H1 (cell line): ENCODE measurements around the gene CAT. TPM values are rescaled to one million over a fixed set of nuclear protein-coding genes. Genes with fewer than 3 reads are reported as not detected.

Source experiments
- CTCF ChIA-PET: fragments of 300-600 bp; sonication (Branson Sonifier 250); formaldehyde crosslinking; loops from one replicate; lab custom pipeline; 2021; ENCODE audit not compliant: partially characterized antibody; lab: Charles Lee
- POLR2A ChIA-PET: fragments of 300-600 bp; sonication (Branson Sonifier 250); formaldehyde crosslinking; loops from one replicate; lab custom pipeline; 2021; ENCODE audit warnings: inconsistent platforms; ENCODE audit not compliant: partially characterized antibody; lab: Charles Lee
- DNase-seq, 2 experiments: peaks; one replicate each; pipeline versions ENCODE4 v3.0.0 to v3.0.0-alpha.2; 2010 to 2022; ENCODE audit warnings: low spot score in 2 of 2, low read depth in 1 of 2, mixed read lengths in 1 of 2
- FAIRE-seq: peaks from 2 replicates; lab custom pipeline; 2011; peaks lifted over from hg19 to GRCh38; lab: Jason Lieb, UNC
- H2AFZ ChIP-seq: 2 replicates; pipeline ENCODE4 v1.8.1; 2012; ENCODE audit warnings: low read length, inconsistent platforms
- H2AK5ac ChIP-seq: 2 replicates; pipeline ENCODE4 v1.6.1; 2013; ENCODE audit warnings: low read depth, low read length
- H2BK120ac ChIP-seq: replicated peaks from 2 replicates; pipeline ENCODE3; 2013; ENCODE audit warnings: low read depth, low read length, inconsistent platforms
- H2BK12ac ChIP-seq: 2 replicates; pipeline ENCODE4 v1.6.1; 2013; ENCODE audit warnings: low read depth, low read length
- H2BK15ac ChIP-seq: 2 replicates; pipeline ENCODE4 v1.6.1; 2013; ENCODE audit warnings: low read length
- H2BK20ac ChIP-seq: 2 replicates; pipeline ENCODE4 v1.6.1; 2013; ENCODE audit warnings: low read length
- H2BK5ac ChIP-seq: 2 replicates; pipeline ENCODE4 v1.6.1; 2013; ENCODE audit warnings: low read depth, low read length
- H3K14ac ChIP-seq: 2 replicates; pipeline ENCODE4 v1.6.1; 2013; ENCODE audit warnings: inconsistent platforms; ENCODE audit not compliant: insufficient read length
- H3K18ac ChIP-seq: 2 replicates; pipeline ENCODE4 v1.6.1; 2013; ENCODE audit warnings: low read length; ENCODE audit errors: extremely low read depth
- H3K23ac ChIP-seq: 2 replicates; pipeline ENCODE4 v1.6.1; 2013; ENCODE audit warnings: inconsistent platforms; ENCODE audit not compliant: insufficient read length
- H3K23me2 ChIP-seq: 2 replicates; pipeline ENCODE4 v1.6.1; 2013; ENCODE audit warnings: low read depth, low read length
- H3K27ac ChIP-seq: 2 replicates; pipeline ENCODE4 v1.6.1; 2011; ENCODE audit warnings: low read depth, low read length, inconsistent platforms
- H3K27me3 ChIP-seq, 4 experiments: replicated peaks in 1 of 4; 1 replicate in 1 of 4; 2 replicates in 3 of 4; pipeline versions ENCODE4 v1.6.1 to v1.8.1; 2011 to 2013; ENCODE audit warnings: low read length in 3 of 4, mild to moderate bottlenecking in 3 of 4, inconsistent platforms in 2 of 4, mixed read lengths in 2 of 4, moderate library complexity in 1 of 4; ENCODE audit not compliant: control insufficient read depth in 3 of 4, insufficient read depth in 3 of 4; ENCODE audit errors: extremely low read depth in 1 of 4
- H3K36me3 ChIP-seq, 4 experiments: 2 replicates each; pipeline versions ENCODE4 v1.6.1 to v1.8.1; 2011 to 2013; ENCODE audit warnings: mild to moderate bottlenecking in 4 of 4, low read length in 3 of 4, moderate library complexity in 2 of 4, control low read depth in 1 of 4, inconsistent platforms in 1 of 4; ENCODE audit not compliant: insufficient read depth in 4 of 4, control insufficient read depth in 2 of 4
- H3K4ac ChIP-seq: replicated peaks from 2 replicates; pipeline ENCODE3; 2013; ENCODE audit warnings: low read length, low read depth, mixed read lengths, inconsistent platforms; ENCODE audit not compliant: insufficient read length
- H3K4me1 ChIP-seq, 4 experiments: replicated peaks in 1 of 4; 1 replicate in 1 of 4; 2 replicates in 3 of 4; pipeline versions ENCODE4 v1.6.1 to v1.8.1; 2011 to 2013; ENCODE audit warnings: low read length in 3 of 4, inconsistent platforms in 2 of 4, mixed read lengths in 1 of 4; ENCODE audit not compliant: insufficient read depth in 4 of 4, control insufficient read depth in 3 of 4
- H3K4me2 ChIP-seq, 2 experiments: 2 replicates each; pipeline versions ENCODE4 v1.6.1 to v1.8.1; 2011 to 2013; ENCODE audit warnings: low read depth in 2 of 2, low read length in 2 of 2, control low read depth in 1 of 2, inconsistent platforms in 1 of 2, mild to moderate bottlenecking in 1 of 2; ENCODE audit not compliant: insufficient read depth in 1 of 2
- H3K4me3 ChIP-seq, 4 experiments: fragments of 200-600, 300-600 bp in 1 of 4; sonication (generic), shearing (Covaris generic), sonication (Bioruptor Twin) in 1 of 4; 2 replicates each; pipeline versions ENCODE4 v1.5.1 to v1.8.1; 2011 to 2016; ENCODE audit warnings: low read length in 4 of 4, low read depth in 3 of 4, control low read depth in 2 of 4, inconsistent platforms in 2 of 4, mild to moderate bottlenecking in 2 of 4, mixed read lengths in 1 of 4, moderate library complexity in 1 of 4; ENCODE audit not compliant: insufficient read depth in 2 of 4; ENCODE audit errors: extremely low read depth in 1 of 4
- H3K56ac ChIP-seq: replicated peaks from 2 replicates; pipeline ENCODE3; 2013; ENCODE audit warnings: low read depth, mild to moderate bottlenecking, mixed read lengths, low read length, inconsistent platforms; ENCODE audit not compliant: insufficient read length
- H3K79me1 ChIP-seq: 2 replicates; pipeline ENCODE4 v1.6.1; 2013; ENCODE audit warnings: low read depth, low read length, control low read depth
- H3K79me2 ChIP-seq, 2 experiments: 2 replicates each; pipeline versions ENCODE4 v1.6.1 to v1.8.1; 2012 to 2013; ENCODE audit warnings: low read length in 2 of 2, mild to moderate bottlenecking in 2 of 2, inconsistent platforms in 1 of 2; ENCODE audit not compliant: insufficient read depth in 2 of 2, control insufficient read depth in 1 of 2
- H3K9ac ChIP-seq, 4 experiments: replicated peaks in 1 of 4; 1 replicate in 1 of 4; 2 replicates in 3 of 4; pipeline versions ENCODE4 v1.6.1 to v1.8.1; 2011 to 2013; ENCODE audit warnings: low read depth in 3 of 4, low read length in 3 of 4, control low read depth in 2 of 4, mild to moderate bottlenecking in 2 of 4, moderate library complexity in 2 of 4, inconsistent platforms in 1 of 4; ENCODE audit errors: extremely low read depth in 1 of 4
- H3K9me3 ChIP-seq, 2 experiments: 2 replicates each; pipeline versions ENCODE4 v1.6.1 to v1.8.1; 2012 to 2013; ENCODE audit warnings: mild to moderate bottlenecking in 2 of 2, moderate library complexity in 2 of 2, control low read depth in 1 of 2, inconsistent platforms in 1 of 2, low read depth in 1 of 2, low read length in 1 of 2, mixed read lengths in 1 of 2; ENCODE audit not compliant: insufficient read depth in 2 of 2
- H4K20me1 ChIP-seq, 2 experiments: replicated peaks in 1 of 2; 2 replicates each; pipeline versions ENCODE3 to v1.8.1; 2011 to 2013; ENCODE audit warnings: inconsistent platforms in 2 of 2, low read length in 2 of 2, mild to moderate bottlenecking in 1 of 2; ENCODE audit not compliant: insufficient read depth in 2 of 2, control insufficient read depth in 1 of 2
- H4K5ac ChIP-seq: 2 replicates; pipeline ENCODE4 v1.6.1; 2013; ENCODE audit warnings: low read length, low read depth, mixed read lengths, inconsistent platforms; ENCODE audit not compliant: insufficient read length
- H4K8ac ChIP-seq: 2 replicates; pipeline ENCODE4 v1.8.0; 2013; ENCODE audit warnings: mild to moderate bottlenecking, moderate library complexity, low read length, inconsistent platforms; ENCODE audit not compliant: insufficient read depth; ENCODE audit errors: extremely low read depth
- H4K91ac ChIP-seq: replicated peaks from 2 replicates; pipeline ENCODE3; 2013; ENCODE audit warnings: low read length, mixed read lengths, inconsistent platforms; ENCODE audit not compliant: insufficient read length
- CBX8 ChIP-seq: fragments of 300-800, 300-1000 bp; sonication (generic); IDR thresholded peaks from 2 replicates; pipeline ENCODE4 v1.7.1; 2016; ENCODE audit warnings: low read depth, low read length, borderline replicate concordance
- CEBPB ChIP-seq: IDR thresholded peaks from 2 replicates; pipeline ENCODE4 v1.6.1; 2012; ENCODE audit warnings: low read depth, low read length
- CTCF ChIP-seq, 3 experiments: IDR thresholded peaks; 1 replicate in 2 of 3; 2 replicates in 1 of 3; pipeline versions ENCODE4 v1.5.1 to v1.6.1; 2011; ENCODE audit warnings: low read length in 3 of 3, mild to moderate bottlenecking in 3 of 3, inconsistent platforms in 2 of 3, low read depth in 1 of 3, moderate library complexity in 1 of 3; ENCODE audit not compliant: insufficient read depth in 1 of 3; ENCODE audit errors: control extremely low read depth in 1 of 3
- GTF2F1 ChIP-seq: IDR thresholded peaks from 2 replicates; pipeline ENCODE4 v1.6.1; 2012; ENCODE audit warnings: low read depth, low read length, improper control_type of control experiment, borderline replicate concordance
- HDAC2 ChIP-seq, 2 experiments: fragments of 300-600 bp in 1 of 2; sonication (generic) in 1 of 2; IDR thresholded peaks; 2 replicates each; pipeline ENCODE4 v1.6.1; 2011 to 2012; ENCODE audit warnings: low read depth in 2 of 2, low read length in 2 of 2, mild to moderate bottlenecking in 2 of 2, moderate library complexity in 2 of 2, borderline replicate concordance in 1 of 2, inconsistent platforms in 1 of 2
- JUN ChIP-seq: IDR thresholded peaks from 2 replicates; pipeline ENCODE4 v1.6.1; 2011; ENCODE audit warnings: low read depth, mild to moderate bottlenecking, improper control_type of control experiment, low read length
- JUND ChIP-seq: IDR thresholded peaks from 2 replicates; pipeline ENCODE4 v1.6.1; 2011; ENCODE audit warnings: mild to moderate bottlenecking, improper control_type of control experiment, low read length
- NRF1 ChIP-seq: IDR thresholded peaks from 2 replicates; pipeline ENCODE4 v1.6.1; 2011; ENCODE audit warnings: mild to moderate bottlenecking, low read depth, low read length, improper control_type of control experiment
- POLR2AphosphoS5 ChIP-seq: IDR thresholded peaks from 2 replicates; pipeline ENCODE4 v1.6.1; 2011; ENCODE audit warnings: low read depth, low read length
- SAP30 ChIP-seq: fragments of 300-600 bp; sonication (generic); IDR thresholded peaks from 2 replicates; pipeline ENCODE4 v1.7.1; 2012; ENCODE audit warnings: low read length, moderate library complexity, mild to moderate bottlenecking, inconsistent platforms; ENCODE audit not compliant: insufficient read depth, insufficient replicate concordance
- SIX5 ChIP-seq: IDR thresholded peaks from 2 replicates; pipeline ENCODE4 v1.6.1; 2011; ENCODE audit warnings: mild to moderate bottlenecking, low read depth, low read length
- TCF12 ChIP-seq: IDR thresholded peaks from 2 replicates; pipeline ENCODE4 v1.6.1; 2011; ENCODE audit warnings: low read depth, mild to moderate bottlenecking, low read length
- WGBS, 2 experiments: shearing (Covaris generic) in 1 of 2; methylation state at CpG; one replicate each; pipeline versions ENCODE4 v1.1.6 to v1.1.7; 2013 to 2015; ENCODE audit warnings: low lambda C conversion rate in 2 of 2, mixed read lengths in 2 of 2, inconsistent platforms in 1 of 2, low coverage in 1 of 2, missing lambda C conversion rate in 1 of 2; ENCODE audit not compliant: insufficient replicate concordance in 2 of 2, insufficient coverage in 1 of 2, insufficient read length in 1 of 2; ENCODE audit errors: extremely low coverage in 1 of 2, missing lambda C conversion rate in 1 of 2; 5-methylcytosine and 5-hydroxymethylcytosine counted together
- polyA plus RNA-seq, 7 experiments: library from polyadenylated mRNA; depleted of rRNA in 3 of 7; stranded (reverse) in 5 of 7; unstranded in 2 of 7; fragments of >200 nt in 5 of 7; fragments of 200-250 nt in 2 of 7; gene quantifications; 1 replicate in 5 of 7; 2 replicates in 1 of 7; 4 replicates in 1 of 7; pipeline versions ENCODE4 v1.2.1 to v1.2.3, GENCODE V29; 2011 to 2013; ENCODE audit warnings: missing spikeins in 2 of 7, mixed read lengths in 2 of 7
- total RNA-seq: library from RNA; stranded (reverse); fragmentation: NEBNext Ultra II Directional; extraction: Animal tissue kit (Norgen Biotek cat#: 25700); gene quantifications from 2 replicates; pipeline ENCODE4 v1.2.1, GENCODE V29; 2021

Gene CAT
- total and polyA plus RNA-seq, 2 of the 8 experiments (the other 6 are each of a cell fraction or from before 2014, with no cell fraction given), result 9.6 to 15.0 TPM

DNA sequence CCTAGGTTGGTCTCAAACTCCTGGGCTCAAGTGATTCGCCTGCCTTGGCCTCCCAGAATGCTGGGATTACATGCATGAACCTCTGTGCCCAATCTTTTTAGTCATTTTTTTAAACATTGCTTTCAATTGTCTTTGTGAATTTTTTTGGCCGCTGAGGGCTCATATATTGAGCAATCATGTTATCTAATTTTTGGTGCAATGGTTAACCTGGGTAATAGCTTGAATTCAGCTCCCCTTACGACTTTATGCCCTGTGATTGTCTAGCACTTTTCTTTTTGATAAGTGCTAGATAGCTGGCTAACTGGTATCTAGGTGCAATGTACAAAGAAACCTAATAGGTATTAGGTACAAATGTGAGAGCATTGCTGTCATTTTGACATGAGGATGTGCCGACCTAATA, 35.3 kb upstream of the CAT start:
- H3K4me3 ChIP-seq, result no peak overlapping the region
- TF ChIP-seq SIX5, result no peak
- no peak for TF ChIP-seq GTF2F1
- no peak for TF ChIP-seq JUND
- TF ChIP-seq CTCF (IDR thresholded peaks at IDR 0.05; ENCODE audit: control extremely low read depth in 1 of 3, insufficient read depth in 1 of 3, low read depth in 1 of 3, low read length in 3 of 3), result no peak
- no peak for TF ChIP-seq NRF1
- no peak for TF ChIP-seq JUN
- no peak for TF ChIP-seq POLR2AphosphoS5
- no peak for TF ChIP-seq SAP30
- TF ChIP-seq HDAC2 (IDR thresholded peaks at IDR 0.05; ENCODE audit: borderline replicate concordance in 1 of 2, low read depth in 2 of 2, low read length in 2 of 2), result no peak
- TF ChIP-seq CBX8, result no peak
- no peak for TF ChIP-seq TCF12
- no peak for TF ChIP-seq CEBPB

More for the DNA sequence above, 35.3 kb upstream of the CAT start:
- Histone ChIP-seq H3K56ac (no peak overlapping the region), H3K23ac (no peak overlapping the region), H3K14ac (no peak overlapping the region), H3K79me1 (no peaks in the 10 kb centered on the region), H2BK120ac (no peak overlapping the region), H3K9me3 (peaks cover 0 to 5% of the 10 kb centered on the region in 2 experiments; a peak in 2 of 4 replicates), H3K4ac (no peak overlapping the region), H2BK20ac (no peak overlapping the region), H2BK12ac (no peak overlapping the region), H3K27ac (no peak overlapping the region), H3K23me2 (no peaks in the 10 kb centered on the region; the same call in 1 of the 2 replicates), H4K8ac (no peak overlapping the region), H2BK15ac (no peak overlapping the region), H3K9ac (no peak overlapping the region), H3K36me3 (no peaks in the 10 kb centered on the region), H4K20me1 (no peaks in the 10 kb centered on the region), H3K18ac (no peak overlapping the region), H3K4me2 (no peak overlapping the region), H2AFZ (no peak overlapping the region), H2BK5ac (no peak overlapping the region), H4K5ac (no peak overlapping the region), H3K27me3 (no peaks in the 10 kb centered on the region), H3K79me2 (no peaks in the 10 kb centered on the region), H3K4me1 (no peaks in the 10 kb centered on the region), H2AK5ac (no peak overlapping the region), H4K91ac (no peak overlapping the region)
- FAIRE-seq (no peak), DNase-seq (no peak)
- POLR2A ChIA-PET, result interaction anchor here (1.0 kb wide), 1 partner anchor 15 kb away, joined by 3 read pairs; no protein-coding TSS in a partner anchor
- CTCF ChIA-PET, result interaction anchor here (0.9 to 1.8 kb wide), 3 partner anchors 65 to 229 kb away, joined by 3 to 8 read pairs (median 4); no protein-coding TSS in a partner anchor
- 82% methylated on average over 4 of the region's 4 CpGs; no CpG with 5 or more reads in 1 of the 2 experiments for WGBS, 2 experiments
